GM12891 (cell line): ENCODE data around the gene C1orf50.

Source experiments
- DNase-seq: peaks from one replicate; pipeline ENCODE4 v3.0.0; 2011; ENCODE audit warnings: low spot score; ENCODE audit not compliant: insufficient read length
- FAIRE-seq: peaks from 2 replicates; lab custom pipeline; 2011; peaks lifted over from hg19 to GRCh38; lab: Jason Lieb, UNC
- PAX5 ChIP-seq: IDR thresholded peaks from 2 replicates; pipeline ENCODE4 v1.6.1; 2011; ENCODE audit warnings: low read length, moderate library complexity, mild to moderate bottlenecking; ENCODE audit not compliant: insufficient read depth, severe bottlenecking
- POLR2A ChIP-seq: IDR thresholded peaks from 2 replicates; pipeline ENCODE4 v1.6.1; 2011; ENCODE audit warnings: low read depth, low read length, control low read depth
- POLR2AphosphoS5 ChIP-seq: IDR thresholded peaks from 2 replicates; pipeline ENCODE4 v1.6.1; 2011; ENCODE audit warnings: low read depth, low read length, control low read depth
- POU2F2 ChIP-seq: IDR thresholded peaks from 2 replicates; pipeline ENCODE4 v1.6.1; 2011; ENCODE audit warnings: low read depth, mild to moderate bottlenecking, control low read depth, low read length, moderate library complexity
- SPI1 ChIP-seq: IDR thresholded peaks from 2 replicates; pipeline ENCODE4 v1.6.1; 2011; ENCODE audit warnings: low read depth, low read length, control low read depth
- TAF1 ChIP-seq: IDR thresholded peaks from 2 replicates; pipeline ENCODE4 v1.6.1; 2011; ENCODE audit warnings: low read depth, low read length, control low read depth

The C1orf50 gene

GRCh38 chr1:42768172-42768571 lies 1.1 kb downstream of the C1orf50 start:
- no peak for DNase-seq
- no peak for TF ChIP-seq POU2F2
- TF ChIP-seq PAX5, result no peak
- TF ChIP-seq SPI1, result no peak
- TF ChIP-seq TAF1, result no peak
- no peak for TF ChIP-seq POLR2AphosphoS5
- no peak for TF ChIP-seq POLR2A
- no peak for FAIRE-seq

DNA sequence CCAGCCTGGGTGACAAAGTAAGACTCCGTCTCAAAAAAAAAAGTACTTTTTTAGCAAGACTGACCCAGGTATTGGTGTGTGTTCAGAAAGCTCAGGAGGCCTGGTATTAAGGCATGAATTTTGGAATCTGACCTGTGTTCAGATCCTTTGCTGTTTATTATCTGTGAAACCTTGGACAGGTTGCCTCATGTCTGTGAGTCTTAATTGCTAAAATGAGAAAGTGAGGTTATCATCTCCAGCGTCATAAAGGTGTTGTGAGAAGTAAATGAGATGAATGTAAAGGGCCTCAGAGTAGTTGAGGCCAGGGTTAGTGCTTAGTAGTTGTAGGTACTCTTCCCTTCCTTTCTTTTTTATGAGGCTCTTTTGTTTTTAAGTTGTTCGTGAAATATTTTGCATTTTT lies 2.8 kb downstream of the C1orf50 start:
- no peak for DNase-seq
- FAIRE-seq, result no peak
- TF ChIP-seq POU2F2 (no peak), POLR2AphosphoS5 (no peak), SPI1 (no peak), PAX5 (no peak), TAF1 (no peak), POLR2A (no peak)

DNA sequence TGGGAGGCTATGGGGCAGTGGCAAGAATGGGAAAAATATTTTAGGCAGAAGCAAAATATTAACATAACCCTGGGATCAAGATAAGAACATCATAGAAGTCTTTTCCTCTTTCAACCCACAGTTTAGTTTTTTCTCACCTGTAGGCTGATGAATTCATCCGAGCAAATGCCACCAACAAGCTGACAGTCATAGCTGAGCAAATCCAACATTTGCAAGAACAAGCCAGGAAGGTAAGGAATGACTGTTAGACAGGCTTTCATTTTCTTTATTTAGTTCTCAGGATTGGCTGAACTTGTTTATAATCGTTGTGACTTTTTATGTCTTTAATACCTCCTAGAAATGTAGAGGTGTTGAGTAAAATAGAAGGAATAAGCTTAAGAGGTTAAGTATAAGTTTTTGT lies 6.4 kb downstream of the C1orf50 start:
- FAIRE-seq (no peak), DNase-seq (no peak)
- TF ChIP-seq TAF1 (no peak), PAX5 (no peak), POLR2AphosphoS5 (no peak), SPI1 (no peak), POU2F2 (no peak), POLR2A (no peak)

GRCh38 chr1:42774928-42775526 lies 8.0 kb downstream of the C1orf50 start:
- DNase-seq, result no peak
- FAIRE-seq, result no peak
- no peak for TF ChIP-seq POU2F2
- TF ChIP-seq SPI1, result no peak
- TF ChIP-seq TAF1, result no peak
- TF ChIP-seq POLR2A, result no peak
- no peak for TF ChIP-seq POLR2AphosphoS5
- TF ChIP-seq PAX5, result no peak

- no peak for DNase-seq
- no peak for FAIRE-seq
- no peak for TF ChIP-seq TAF1
- no peak for TF ChIP-seq POLR2AphosphoS5
- TF ChIP-seq PAX5, result no peak
- no peak for TF ChIP-seq POLR2A
- no peak for TF ChIP-seq SPI1
- no peak for TF ChIP-seq POU2F2
Observed at GRCh38 chr1:42776502-42776901, 9.5 kb downstream of the C1orf50 start.

GRCh38 chr1:42777852-42778251 lies 10.8 kb downstream of the C1orf50 start:
- FAIRE-seq (peak; percentile 63), DNase-seq (no peak)
- no peak for TF ChIP-seq POLR2AphosphoS5
- TF ChIP-seq SPI1, result no peak
- no peak for TF ChIP-seq POU2F2
- no peak for TF ChIP-seq PAX5
- no peak for TF ChIP-seq POLR2A
- TF ChIP-seq TAF1, result no peak

- FAIRE-seq (no peak), DNase-seq (no peak)
- no peak for TF ChIP-seq POLR2A
- peak; percentile 60 for TF ChIP-seq SPI1
Observed at GRCh38 chr1:42779725-42780124, 12.7 kb downstream of the C1orf50 start.

DNA sequence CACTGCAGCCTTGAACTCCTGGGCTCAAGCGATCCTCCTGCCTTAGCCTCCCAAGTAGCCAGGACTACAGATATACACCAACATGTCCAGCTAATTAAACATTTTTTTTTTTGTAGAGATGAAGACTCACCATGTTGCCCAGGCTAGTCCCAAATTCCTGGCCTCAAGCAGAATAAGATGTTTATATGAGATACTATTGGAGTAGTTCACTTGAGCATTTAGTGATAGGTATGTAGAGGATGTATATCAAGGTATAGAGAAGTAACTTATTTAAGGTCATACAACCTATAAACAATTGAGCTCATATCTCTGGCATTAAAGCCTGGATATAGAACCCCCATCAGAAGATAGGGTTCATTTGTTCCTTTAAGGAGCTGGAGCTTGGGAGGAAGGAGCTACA lies 13.1 kb downstream of the C1orf50 start:
- TF ChIP-seq POLR2A (no peak), POU2F2 (no peak), PAX5 (no peak), TAF1 (no peak), POLR2AphosphoS5 (no peak), SPI1 (no peak)
- no peak for DNase-seq
- no peak for FAIRE-seq

- DNase-seq, result no peak
- no peak for TF ChIP-seq POLR2A
- TF ChIP-seq PAX5, result no peak
- TF ChIP-seq SPI1, result no peak
- no peak for TF ChIP-seq POLR2AphosphoS5
- no peak for FAIRE-seq
Observed at GRCh38 chr1:42783092-42783491, 16.0 kb downstream of the C1orf50 start.

GRCh38 chr1:42784547-42784945 lies 17.5 kb downstream of the C1orf50 start:
- DNase-seq (no peak), FAIRE-seq (no peak)
- TF ChIP-seq POU2F2, result no peak
- TF ChIP-seq TAF1, result no peak
- no peak for TF ChIP-seq POLR2AphosphoS5
- TF ChIP-seq SPI1, result no peak
- no peak for TF ChIP-seq PAX5
- no peak for TF ChIP-seq POLR2A

- TF ChIP-seq SPI1, result no peak
- TF ChIP-seq POLR2A, result no peak
- TF ChIP-seq PAX5, result no peak
- TF ChIP-seq POLR2AphosphoS5, result no peak
- no peak for TF ChIP-seq TAF1
- no peak for TF ChIP-seq POU2F2
- DNase-seq (peak; percentile 46), FAIRE-seq (peak; percentile 28)
Observed at GRCh38 chr1:42784946-42785693, 18.1 kb downstream of the C1orf50 start, which contains the start of gene TMEM269. Gene TMEM269, plus strand, starts transcription at chr1:42784991. Its CDS starts 4,903 bp downstream, at chr1:42789894.
